Transverse colon (tissue), 4 donors: ENCODE data around the gene GMDS. TPM values are rescaled to one million over a fixed set of nuclear protein-coding genes. Genes with fewer than 3 reads are reported as not detected.

ENCODE experiments used
- DNase-seq: peaks from one replicate; pipeline ENCODE4 v3.0.0-alpha.2; 2019
- H3K27ac ChIP-seq, 4 donors: fragments of 200-600 bp; sonication (generic); 2 replicates each; pipeline ENCODE4 v1.5.1; 2016 to 2018; ENCODE audit warnings: inconsistent platforms in 4 of 4
- H3K27me3 ChIP-seq: fragments of 200-600 bp; sonication (generic); 2 replicates; pipeline ENCODE4 v1.5.1; 2017; ENCODE audit warnings: inconsistent platforms
- H3K36me3 ChIP-seq, 4 donors: fragments of 200-600 bp; sonication (generic); 2 replicates each; pipeline ENCODE4 v1.5.1; 2017 to 2019; ENCODE audit warnings: inconsistent platforms in 4 of 4
- H3K4me1 ChIP-seq, 4 donors: fragments of 200-600 bp; sonication (generic); 2 replicates each; pipeline ENCODE4 v1.5.1; 2017 to 2020; ENCODE audit warnings: inconsistent platforms in 4 of 4
- H3K4me3 ChIP-seq, 4 donors: fragments of 200-600 bp; sonication (generic); 1 replicate in 1 of 4; 2 replicates in 3 of 4; pipeline versions ENCODE4 v1.5.1 to v1.6.1; 2017 to 2019; ENCODE audit warnings: inconsistent platforms in 4 of 4
- H3K9me3 ChIP-seq, 2 donors: fragments of 200-600 bp; sonication (generic); 2 replicates each; pipeline ENCODE4 v1.5.1; 2017 to 2019; ENCODE audit warnings: inconsistent platforms in 2 of 2
- CTCF ChIP-seq, 5 experiments: fragments of 200-600 bp in 3 of 5; fragments of 450-650 bp in 2 of 5; sonication (generic) in 3 of 5; IDR thresholded peaks; 1 replicate in 2 of 5; 2 replicates in 3 of 5; pipeline ENCODE4 v1.5.1; 2016 to 2017; ENCODE audit warnings: antibody characterized with exemption in 5 of 5, inconsistent platforms in 3 of 5, mild to moderate bottlenecking in 2 of 5, moderate library complexity in 1 of 5
- EP300 ChIP-seq: sonication (generic); formaldehyde crosslinking; IDR thresholded peaks from one replicate; pipeline ENCODE4 v1.6.1; 2017; ENCODE audit warnings: antibody characterized with exemption, low read depth
- POLR2A ChIP-seq: fragments of 450-650 bp; IDR thresholded peaks from one replicate; pipeline ENCODE4 v1.6.1; 2016; ENCODE audit warnings: antibody characterized with exemption, mild to moderate bottlenecking, moderate library complexity
- POLR2AphosphoS5 ChIP-seq, 3 donors: sonication (generic); formaldehyde crosslinking; IDR thresholded peaks; one replicate each; pipeline ENCODE4 v1.6.1; 2016; ENCODE audit warnings: antibody characterized with exemption in 3 of 3
- WGBS, 2 donors: methylation state at CpG; one replicate each; pipeline ENCODE4 v1.1.5; 2018; ENCODE audit warnings: low coverage in 1 of 2; 5-methylcytosine and 5-hydroxymethylcytosine counted together
- in situ Hi-C, 4 donors: fragments of 200-750 bp; cut with MboI; loops; one replicate each; pipeline versions ENCODE4 v1.15.0 to v1.15.1; 2017; ENCODE audit warnings: low sequenced_read_pairs in 3 of 4, low pct_ligation_motif_present in 1 of 4, low pct_unique_long_range_greater_than_20kb in 1 of 4
- intact Hi-C: fragments of 100-400 bp; cut with DNase I; formaldehyde crosslinking; loops from one replicate; pipeline ENCODE4 v1.15.1; 2023; ENCODE audit warnings: low total_unique reads
- total RNA-seq, 4 donors: library from RNA; depleted of rRNA; stranded (reverse); fragments of >200 nt; gene quantifications; one replicate each; pipeline ENCODE4 v1.1.0, GENCODE V29; 2016

GMDS gene
- total RNA-seq, 4 donors from 2014 or later: 66.2 to 546 (median 102) TPM

GRCh38 chr6:1601158-1602048 is 644.0 kb downstream of the GMDS start:
- TF ChIP-seq CTCF (IDR thresholded peaks at IDR 0.05) (no peak), POLR2AphosphoS5 (IDR thresholded peaks at IDR 0.05) (no peak), POLR2A (no peak), EP300 (no peak)
- Histone ChIP-seq H3K9me3 (no peaks in the 10 kb centered on the region), H3K4me3 (no peak overlapping the region), H3K36me3 (no peaks in the 10 kb centered on the region), H3K4me1 (peaks cover 12 to 36% (median 24%) of the 10 kb centered on the region in 4 donors), H3K27me3 (peaks cover 99% of the 10 kb centered on the region), H3K27ac (no peak overlapping the region)
- intact Hi-C loops: loop anchor here (5.0 to 10.0 kb wide), 3 partner anchors 503 to 1036 kb away; no protein-coding TSS in a partner anchor
- in situ Hi-C loops: no loop called here
- 42% methylated on average over 27 of the region's 60 CpGs; no CpG with 5 or more reads in 1 of the 2 donors for WGBS, 2 donors
- no peak for DNase-seq

GRCh38 chr6:1600764-1601157 is 644.6 kb downstream of the GMDS start:
- Histone ChIP-seq H3K9me3 (no peaks in the 10 kb centered on the region), H3K27ac (no peak overlapping the region), H3K27me3 (peaks cover 98% of the 10 kb centered on the region), H3K4me3 (no peak overlapping the region), H3K4me1 (peaks cover 12 to 40% (median 28%) of the 10 kb centered on the region in 4 donors), H3K36me3 (no peaks in the 10 kb centered on the region)
- no peak for TF ChIP-seq POLR2AphosphoS5 (IDR thresholded peaks at IDR 0.05)
- no peak for TF ChIP-seq CTCF (IDR thresholded peaks at IDR 0.05)
- TF ChIP-seq EP300: no peak
- TF ChIP-seq POLR2A: no peak
- 42 to 57% methylated on average over 8 to 15 of the region's 15 CpGs for WGBS, 2 donors
- DNase-seq: no peak
- in situ Hi-C loops: no loop called here
- intact Hi-C loops: loop anchor here (5.0 to 10.0 kb wide), 3 partner anchors 504 to 1037 kb away; no protein-coding TSS in a partner anchor

- H3K9me3 ChIP-seq: no peaks in the 10 kb centered on the region
- H3K4me3 ChIP-seq: no peak overlapping the region
- H3K27ac ChIP-seq: no peak overlapping the region
- intact Hi-C loops: loop anchor here (5.0 to 10.0 kb wide), 3 partner anchors 505 to 1037 kb away; no protein-coding TSS in a partner anchor
- DNase-seq: no peak
- no peak for TF ChIP-seq EP300
- TF ChIP-seq POLR2AphosphoS5 (IDR thresholded peaks at IDR 0.05): no peak
- no peak for TF ChIP-seq CTCF (IDR thresholded peaks at IDR 0.05)
- WGBS, 2 donors: 53 to 63% methylated on average over 2 to 3 of the region's 3 CpGs
- H3K36me3 ChIP-seq: no peaks in the 10 kb centered on the region
- H3K27me3 ChIP-seq: peaks cover 98% of the 10 kb centered on the region
- peaks cover 11 to 34% (median 24%) of the 10 kb centered on the region in 4 donors for H3K4me1 ChIP-seq
- in situ Hi-C loops: no loop called here
Measured at GRCh38 chr6:1600063-1600763, 645.2 kb downstream of the GMDS start.

DNA sequence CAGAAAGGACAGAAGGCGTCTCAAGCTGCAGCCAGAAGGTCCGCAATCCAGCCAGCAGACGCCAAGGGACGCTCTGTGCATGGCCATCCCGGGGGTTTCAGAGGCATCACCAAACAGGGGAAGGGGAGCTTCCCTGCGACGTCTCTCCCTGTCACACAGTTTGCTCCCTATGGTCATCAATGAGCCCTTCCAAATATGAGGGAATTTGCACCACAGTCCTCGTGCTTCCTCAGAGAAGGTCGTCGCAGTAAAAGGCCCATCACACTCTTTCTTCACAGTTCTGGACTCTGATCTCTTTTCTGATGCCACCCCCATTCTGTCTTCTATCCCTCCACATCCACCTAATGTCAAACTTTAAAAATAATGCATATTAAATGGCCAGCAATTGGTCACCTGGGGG is 645.9 kb downstream of the GMDS start:
- H3K36me3 ChIP-seq: no peaks in the 10 kb centered on the region
- WGBS, 2 donors: 87 to 96% methylated on average over 7 to 10 of the region's 10 CpGs
- no peak for DNase-seq
- peaks cover 98% of the 10 kb centered on the region for H3K27me3 ChIP-seq
- no peak overlapping the region for H3K4me3 ChIP-seq
- intact Hi-C loops (loop anchor here (5.0 to 10.0 kb wide), 3 partner anchors 593 to 1145 kb away; no protein-coding TSS in a partner anchor), in situ Hi-C loops (loop anchor here (10.0 to 25.0 kb wide), 5 partner anchors 595 to 1138 kb away; no protein-coding TSS in a partner anchor)
- H3K9me3 ChIP-seq: no peaks in the 10 kb centered on the region
- H3K4me1 ChIP-seq: peaks cover 4 to 27% (median 16%) of the 10 kb centered on the region in 4 donors
- no peak for TF ChIP-seq EP300
- no peak for TF ChIP-seq POLR2AphosphoS5 (IDR thresholded peaks at IDR 0.05)
- TF ChIP-seq POLR2A: no peak
- TF ChIP-seq CTCF (IDR thresholded peaks at IDR 0.05): no peak
- H3K27ac ChIP-seq: no peak overlapping the region
